ENCODE measurements around the gene REXO1.
"Not testable (repeated sequence)": the region's sequence is repeated elsewhere in the genome, so short reads cannot be mapped to it uniquely, and the experiment has no call there.

Gene REXO1

GRCh38 chr19:1848399-1849131 is at the start of gene REXO1:
Gene REXO1, minus strand, starts transcription at chr19:1848483. Its CDS starts 125 bp downstream, at chr19:1848358.
- DNase-seq (ENCODE audit: low spot score), result peak; percentile 97

- no peak for DNase-seq (ENCODE audit: low spot score)
These were observed 48.2 kb upstream of the REXO1 start for GRCh38 chr19:1896508-1896907.

- no peak for DNase-seq (ENCODE audit: low spot score)
These were observed 45.5 kb upstream of the REXO1 start for GRCh38 chr19:1893791-1894190.

- no peak for DNase-seq (ENCODE audit: low spot score)
These were observed 41.6 kb upstream of the REXO1 start for GRCh38 chr19:1889907-1890306.

GRCh38 chr19:1888385-1888784 is 40.1 kb upstream of the REXO1 start:
- DNase-seq (ENCODE audit: low spot score), result no peak

GRCh38 chr19:1886360-1886759 is 38.1 kb upstream of the REXO1 start:
- not testable (repeated sequence) for DNase-seq (ENCODE audit: low spot score)

- DNase-seq (ENCODE audit: low spot score), result peak; percentile 95
These were observed 37.3 kb upstream of the REXO1 start, which contains the start of gene ABHD17A for GRCh38 chr19:1885398-1886119. Gene ABHD17A, minus strand, starts transcription at chr19:1885496. Its CDS starts 3,930 bp downstream, at chr19:1881566.

- DNase-seq (ENCODE audit: low spot score), result no peak
These were observed 36.5 kb upstream of the REXO1 start for GRCh38 chr19:1884719-1885334.

GRCh38 chr19:1884291-1884718 is 36.0 kb upstream of the REXO1 start:
- no peak for DNase-seq (ENCODE audit: low spot score)

- DNase-seq (ENCODE audit: low spot score), result no peak
These were observed 35.5 kb upstream of the REXO1 start for GRCh38 chr19:1883784-1884183.

- DNase-seq (ENCODE audit: low spot score), result no peak
These were observed 34.8 kb upstream of the REXO1 start for GRCh38 chr19:1882786-1883692.

GRCh38 chr19:1882089-1882785 is 34.0 kb upstream of the REXO1 start:
- no peak for DNase-seq (ENCODE audit: low spot score)

- DNase-seq (ENCODE audit: low spot score), result not testable (repeated sequence)
These were observed 33.3 kb upstream of the REXO1 start for GRCh38 chr19:1881393-1882088.

- no peak for DNase-seq (ENCODE audit: low spot score)
These were observed 32.5 kb upstream of the REXO1 start for GRCh38 chr19:1880611-1881392.

GRCh38 chr19:1879982-1880381 is 31.7 kb upstream of the REXO1 start:
- DNase-seq (ENCODE audit: low spot score), result not testable (repeated sequence)

- DNase-seq (ENCODE audit: low spot score), result not testable (repeated sequence)
These were observed 30.3 kb upstream of the REXO1 start for GRCh38 chr19:1878583-1878982.

- not testable (repeated sequence) for DNase-seq (ENCODE audit: low spot score)
These were observed 29.0 kb upstream of the REXO1 start for GRCh38 chr19:1877280-1877660.

- not testable (repeated sequence) for DNase-seq (ENCODE audit: low spot score)
These were observed 28.4 kb upstream of the REXO1 start for GRCh38 chr19:1876496-1877279.

All from ecto neural progenitor cell (in vitro differentiated cells).